Suppressor macrophage treated with lipopolysaccharide for 1 hour (primary cell): ENCODE measurements around the gene PAX2.

Source experiments
- DNase-seq, 3 donors: peaks; one replicate each; pipeline ENCODE4 v3.0.0-alpha.2; 2020 to 2022

PAX2 gene

DNA sequence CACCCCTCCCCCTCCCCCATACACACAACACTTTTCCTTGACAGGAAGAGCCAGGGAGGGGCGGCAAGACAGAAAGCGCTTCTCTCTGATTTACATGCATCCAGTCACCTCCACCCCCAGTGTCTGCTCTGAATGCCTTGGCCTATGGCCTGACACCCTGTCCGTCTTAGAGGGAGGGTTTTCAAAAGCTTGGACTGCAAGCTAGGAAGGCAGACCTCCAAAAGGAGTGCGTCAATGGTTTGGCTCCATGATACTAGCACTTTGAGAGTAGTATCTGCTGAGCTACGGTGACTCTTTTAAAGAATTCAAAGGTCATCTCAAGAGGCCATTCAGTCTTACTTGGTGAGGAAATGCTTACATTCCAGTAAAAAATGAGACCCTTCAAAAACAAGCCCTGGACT lies 20.3 kb upstream of the PAX2 start:
- DNase-seq, result no peak

GRCh38 chr10:100725869-100726426 lies 19.4 kb upstream of the PAX2 start:
- DNase-seq, result no peak

DNA sequence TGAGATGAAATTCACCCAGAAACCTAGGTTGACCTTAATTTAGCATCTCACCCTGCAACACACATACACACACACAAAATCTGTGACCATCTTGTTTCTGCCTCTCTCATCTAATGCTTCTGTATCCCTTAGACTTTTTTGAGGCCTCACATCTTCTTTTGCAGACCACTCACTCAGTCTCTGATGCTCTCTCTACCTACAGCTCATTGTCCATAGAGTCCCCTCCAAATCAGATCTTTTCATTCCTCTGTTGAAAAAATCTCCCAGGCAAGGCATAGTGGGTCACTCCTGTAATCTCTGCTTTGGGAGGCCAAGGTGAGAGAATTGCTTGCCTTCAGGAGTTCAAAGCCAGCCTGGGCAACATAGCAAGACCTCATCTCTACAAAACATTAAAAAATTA lies 17.6 kb upstream of the PAX2 start:
- no peak for DNase-seq

DNA sequence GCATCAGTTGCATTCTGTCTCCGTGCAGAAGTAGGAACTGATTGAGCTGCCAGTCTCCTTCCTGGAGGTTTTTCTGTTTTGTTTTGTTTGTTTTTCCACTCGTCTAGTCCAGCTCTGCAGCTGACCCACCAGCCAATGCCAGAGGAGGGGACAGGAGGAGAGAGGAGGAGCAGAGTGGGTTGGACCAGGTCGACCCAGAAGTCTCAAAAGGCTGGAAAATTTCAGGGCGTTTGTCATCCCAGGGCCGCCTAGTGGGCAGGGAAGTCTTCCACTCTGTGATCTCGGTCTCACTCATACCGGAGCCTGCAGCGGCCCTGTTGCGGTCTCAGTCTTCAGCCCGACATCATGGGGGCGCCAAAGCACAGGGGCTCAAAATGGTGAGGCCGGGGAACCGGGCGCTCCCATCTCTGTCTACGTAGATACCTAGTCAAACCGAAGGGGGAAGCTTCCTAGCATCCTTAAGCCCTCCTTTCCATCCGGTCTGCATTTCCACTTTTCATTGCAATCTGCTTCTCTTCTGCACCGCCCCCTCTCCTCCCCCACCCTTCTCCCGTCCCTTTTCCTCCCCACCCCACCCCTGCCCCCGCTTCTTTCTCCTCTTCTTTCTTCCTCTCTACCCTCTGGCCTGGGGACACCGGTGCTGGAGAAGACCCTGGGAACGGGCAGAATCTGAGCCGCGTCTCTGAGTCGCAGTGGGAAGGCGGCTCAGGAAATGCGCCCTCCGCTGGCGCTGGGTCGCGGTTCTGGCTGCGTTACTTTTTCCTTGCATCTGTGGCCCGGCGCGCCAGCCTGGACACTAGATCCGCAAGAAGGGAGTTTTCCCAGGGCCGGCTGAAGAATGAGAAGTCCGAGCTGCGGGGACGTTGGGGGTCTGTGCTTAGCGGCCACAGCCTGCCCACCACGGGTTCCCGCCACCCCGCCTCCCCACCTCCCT lies 16.2 kb upstream of the PAX2 start:
- DNase-seq, result peak; percentile 38 to 62 (median 40)

DNA sequence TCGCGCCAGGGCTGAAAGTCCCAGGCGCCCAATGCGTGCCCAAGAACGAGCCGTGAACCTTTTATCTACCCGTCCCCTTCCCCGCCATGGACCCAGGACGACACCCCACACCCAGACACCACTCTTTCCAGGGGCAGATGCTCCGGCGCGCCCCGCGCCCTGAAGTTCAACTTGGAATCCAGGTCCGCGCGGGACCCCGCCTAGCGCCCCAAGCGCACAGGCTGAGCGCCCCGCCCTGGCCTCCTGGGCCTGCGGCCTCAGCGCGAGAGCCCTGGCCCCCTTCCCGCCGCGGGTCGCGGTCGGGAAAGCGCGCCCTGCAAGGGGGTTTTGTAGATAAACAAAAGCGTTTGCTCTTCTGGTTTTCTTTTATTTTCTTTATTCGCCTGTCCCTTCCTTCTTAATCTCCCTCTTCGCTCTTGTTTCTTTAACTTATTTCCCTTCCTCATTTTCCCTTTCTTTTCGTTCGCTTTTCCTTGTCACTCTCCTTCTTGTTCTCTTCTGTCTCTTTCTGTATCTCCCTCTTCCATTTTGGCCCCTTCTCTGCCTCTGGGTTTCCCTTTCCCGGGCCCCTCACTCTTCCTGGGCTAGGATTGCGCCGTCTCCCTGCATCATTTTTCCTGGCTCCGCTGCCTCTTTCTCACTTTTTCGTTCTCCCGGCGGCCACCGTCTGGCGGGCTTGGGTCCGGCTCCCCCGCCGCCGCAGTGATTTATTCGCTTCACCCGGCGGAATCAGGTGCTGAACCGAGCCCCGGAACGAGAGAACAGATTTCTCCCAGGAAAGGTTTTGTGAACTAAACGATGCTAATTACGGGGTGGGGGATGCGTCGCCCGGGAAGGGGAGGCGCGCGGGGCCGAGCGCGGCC lies 15.3 kb upstream of the PAX2 start:
- DNase-seq, result no peak

DNA sequence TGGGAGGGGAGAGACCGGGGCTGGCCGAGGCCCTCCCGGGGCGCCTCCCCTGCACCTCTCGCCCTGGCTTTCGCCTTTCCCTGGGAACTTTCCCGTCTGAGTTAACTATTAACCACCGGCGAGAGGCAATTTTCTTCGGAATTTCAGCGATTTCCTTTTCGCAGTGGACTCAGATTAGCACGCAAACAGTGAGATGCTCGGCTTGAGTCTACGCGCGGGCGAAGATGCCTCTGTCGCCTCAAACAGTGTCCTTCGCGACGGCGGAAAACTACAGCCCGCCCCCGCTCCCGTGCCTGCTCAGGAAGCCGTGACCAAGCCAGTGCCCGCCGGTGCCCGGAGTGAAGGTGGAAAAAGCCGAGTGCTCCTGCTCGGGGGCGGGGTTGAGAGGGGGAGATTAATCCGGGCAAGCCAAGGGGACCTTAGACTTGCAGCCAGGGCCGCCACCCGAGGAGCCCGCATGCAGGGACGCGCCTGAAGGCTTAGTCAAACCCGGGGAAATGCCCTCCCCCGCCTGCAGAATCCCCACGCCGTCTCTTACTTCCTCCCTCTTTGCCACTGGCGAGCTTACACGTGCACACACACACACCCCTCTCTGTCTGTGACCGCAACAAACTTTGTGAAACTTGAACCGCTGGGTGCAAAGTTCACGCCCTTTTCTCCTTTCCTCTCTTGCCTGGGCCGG lies 14.5 kb upstream of the PAX2 start:
- DNase-seq, result peak; percentile 87 to 92 (median 92)

DNA sequence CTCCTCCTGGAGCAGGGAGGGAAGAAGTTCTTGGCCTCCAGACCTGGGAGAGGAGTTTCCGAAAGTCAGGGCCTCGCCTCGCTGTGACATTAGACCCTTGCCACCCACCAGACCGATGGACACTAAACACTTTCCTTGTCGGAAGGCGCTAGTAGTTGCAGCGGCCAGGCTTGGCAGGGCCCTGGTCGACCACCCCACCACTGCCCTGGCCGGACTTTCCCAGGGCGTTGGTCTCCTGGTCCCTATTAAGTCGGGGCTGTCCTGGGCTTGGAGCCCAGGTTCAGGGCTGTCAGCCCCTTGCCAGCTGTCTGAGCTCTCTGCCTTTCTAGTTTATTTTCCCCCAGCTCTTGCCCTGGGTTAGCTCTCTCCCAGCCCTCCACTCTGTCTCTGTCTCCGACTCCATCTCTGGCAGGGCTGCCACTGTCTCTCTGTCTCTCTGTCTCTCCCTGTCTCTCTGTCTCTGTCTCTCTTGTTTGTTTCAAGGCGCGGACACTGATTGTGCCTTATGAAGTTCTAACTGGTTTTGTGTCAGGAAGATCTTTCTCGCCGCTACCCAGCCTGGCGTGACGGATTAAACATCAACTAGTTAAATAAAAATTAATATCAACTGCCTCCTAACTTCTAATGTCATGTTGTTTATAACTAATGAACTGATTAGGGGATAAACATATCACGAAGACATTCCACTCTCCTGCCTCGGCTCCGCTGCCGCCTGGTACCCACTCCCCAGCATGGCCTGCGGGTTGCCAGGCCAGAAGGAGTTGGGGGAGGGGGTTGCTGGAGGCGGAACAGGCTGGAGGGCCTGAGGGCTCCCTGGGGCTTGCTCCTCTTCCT lies 13.8 kb upstream of the PAX2 start:
- no peak for DNase-seq

GRCh38 chr10:100732241-100732596 lies 13.2 kb upstream of the PAX2 start:
- DNase-seq, result no peak

DNA sequence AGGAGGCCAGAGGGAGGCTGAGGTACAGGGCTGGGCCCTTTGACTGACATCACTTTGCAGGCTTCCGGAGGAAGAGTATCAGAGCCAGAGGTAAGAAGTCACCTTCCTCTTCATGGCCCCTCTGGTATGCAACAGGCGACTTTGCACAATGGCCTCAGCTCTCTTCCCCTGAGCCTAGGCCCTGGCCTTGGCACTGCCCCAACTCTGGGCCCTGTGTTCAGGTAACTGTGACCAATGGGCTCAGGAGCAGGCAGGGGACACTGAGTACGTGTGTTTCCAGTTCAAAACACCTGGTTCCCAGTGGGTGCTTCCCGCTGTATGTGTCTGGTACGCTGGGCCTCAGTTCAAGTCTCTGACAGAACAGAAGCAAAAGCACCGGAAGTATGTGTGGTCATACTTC lies 12.1 kb upstream of the PAX2 start:
- no peak for DNase-seq

DNA sequence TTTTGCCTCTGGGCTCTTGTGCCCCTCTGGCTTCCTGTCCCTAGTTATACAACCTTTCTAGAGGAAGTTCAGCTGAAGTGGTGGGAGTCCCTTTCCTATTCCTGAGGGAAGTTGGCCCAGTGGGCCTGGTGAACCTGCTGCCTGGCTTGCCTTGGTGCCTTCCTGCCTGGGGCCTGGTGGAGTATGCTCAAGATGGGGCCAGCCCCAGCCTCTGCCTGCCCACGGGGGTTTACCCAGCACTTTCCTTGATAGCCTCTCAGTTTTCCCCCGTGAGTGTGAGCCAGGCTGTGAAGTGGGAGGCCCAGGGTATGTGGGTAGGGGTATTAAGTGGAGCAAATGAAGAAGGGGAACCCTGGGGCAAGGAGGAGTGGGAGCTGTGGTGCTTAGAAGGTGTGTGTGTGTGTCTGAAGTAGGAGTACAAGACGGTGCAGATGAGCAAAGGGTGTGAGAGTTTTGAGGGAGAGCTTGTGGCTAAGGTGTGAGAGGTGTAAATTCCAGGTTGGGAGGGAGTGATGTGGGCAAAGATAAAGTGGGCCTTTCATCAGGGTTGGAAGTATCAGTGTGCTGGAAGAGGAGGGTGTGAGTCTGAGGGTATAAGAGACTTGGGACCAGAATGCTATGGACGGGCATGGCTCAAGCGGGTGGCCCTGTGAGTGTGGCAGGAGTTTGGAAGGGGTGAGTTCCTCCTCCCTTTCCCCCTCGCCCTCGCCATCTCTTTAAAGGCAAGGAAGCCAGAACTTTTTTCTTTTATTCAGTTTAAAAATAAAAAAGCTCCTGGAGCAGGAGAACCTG lies 10.9 kb upstream of the PAX2 start:
- DNase-seq, result no peak

DNA sequence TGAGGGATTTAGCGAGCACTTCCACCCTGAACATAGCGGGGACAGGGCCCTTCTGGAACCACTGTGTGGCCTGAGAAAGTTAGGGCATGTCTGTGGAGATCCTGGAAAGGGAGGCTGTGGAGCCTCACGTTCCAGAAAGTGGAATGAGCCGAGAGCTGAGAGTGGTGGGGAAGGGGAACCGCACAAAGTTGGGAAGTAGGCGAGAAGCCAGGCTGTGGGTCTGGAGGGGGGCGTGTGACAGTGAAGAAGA lies 10.4 kb upstream of the PAX2 start:
- DNase-seq, result no peak

- DNase-seq, result no peak
Observed at GRCh38 chr10:100735337-100736143, 9.8 kb upstream of the PAX2 start.

- DNase-seq, result no peak
Observed at GRCh38 chr10:100736144-100736808, 9.1 kb upstream of the PAX2 start.

DNA sequence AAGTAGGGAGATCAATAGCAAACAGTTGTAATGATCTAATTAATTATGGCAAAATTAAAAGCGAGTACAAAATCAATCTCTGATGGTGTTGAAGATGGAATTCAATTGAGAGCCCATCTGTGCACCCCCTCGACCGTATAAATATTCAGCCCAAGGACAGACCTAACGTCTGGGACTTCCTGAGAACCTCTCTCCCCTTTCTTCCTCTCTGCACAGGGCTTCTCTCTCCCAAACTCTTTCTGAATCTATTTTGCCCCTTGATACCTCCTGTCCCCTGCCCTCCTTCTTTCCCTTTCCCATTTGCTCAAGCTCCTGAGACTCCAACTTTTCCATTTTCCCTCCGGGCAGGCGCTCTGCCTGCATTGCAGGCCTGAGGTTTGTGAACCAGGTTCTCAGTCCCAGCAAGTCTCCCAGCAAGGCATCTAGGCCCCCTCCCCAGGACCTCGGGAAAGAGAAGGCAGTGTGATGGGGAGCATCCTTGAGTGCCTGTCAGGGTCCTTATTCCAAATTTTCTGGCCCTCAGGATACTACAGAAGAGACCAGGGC lies 8.5 kb upstream of the PAX2 start:
- DNase-seq, result no peak

GRCh38 chr10:100737355-100738054 lies 7.9 kb upstream of the PAX2 start:
- DNase-seq, result peak in 1 of 3 donors; percentile 39

- DNase-seq, result no peak
Observed at GRCh38 chr10:100738055-100738827, 7.1 kb upstream of the PAX2 start.

DNA sequence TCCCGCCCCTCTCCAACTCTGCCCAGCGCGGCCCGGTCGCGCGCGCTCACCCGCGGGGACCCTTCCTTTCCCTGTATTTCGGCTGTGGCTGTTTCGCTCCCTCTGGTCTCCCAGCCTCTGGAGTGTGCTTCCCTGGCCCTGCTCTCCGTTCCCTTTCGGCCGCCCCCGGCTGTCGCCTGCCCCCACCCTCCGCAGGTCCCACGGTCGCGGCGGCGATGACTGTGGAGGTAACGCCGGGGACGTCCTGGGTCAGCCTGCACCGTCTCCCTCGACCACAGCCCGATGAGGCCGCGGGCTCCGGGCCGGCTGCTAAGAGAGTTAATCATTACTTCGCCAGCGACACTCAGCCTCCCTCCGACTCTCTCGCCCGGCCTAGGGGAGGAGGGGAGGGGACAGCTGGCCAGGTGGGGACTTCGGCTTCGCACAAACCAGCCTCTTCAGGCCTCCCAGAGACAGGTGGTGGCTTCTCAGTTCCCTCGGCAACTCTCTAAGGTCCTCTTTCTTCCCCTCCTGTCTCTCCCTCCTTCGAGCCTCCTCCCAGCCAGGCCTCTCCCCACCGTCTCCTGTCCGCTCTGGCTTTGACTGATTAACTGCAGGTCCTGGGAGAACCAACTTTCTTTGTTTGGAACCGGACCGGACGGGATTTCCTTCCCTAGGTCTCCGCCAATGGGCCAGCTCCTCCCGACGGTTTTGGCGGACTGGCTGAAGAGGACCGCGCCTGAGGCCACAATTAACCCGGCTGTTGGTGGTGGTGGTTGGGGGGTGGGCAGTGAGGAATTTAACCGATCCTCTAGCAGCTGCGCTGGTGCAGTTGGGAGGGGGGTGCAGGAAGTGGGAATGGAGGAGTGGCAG lies 5.6 kb upstream of the PAX2 start:
- DNase-seq, result no peak
